ENCODE measurements around the gene FSHR. TPM values are rescaled to one million over a fixed set of nuclear protein-coding genes. Genes with fewer than 3 reads are reported as not detected.

FSHR gene
- total and polyA plus RNA-seq, 2 of the 8 experiments (the other 6 are each of a cell fraction or from before 2014, with no cell fraction given): not detected

DNA sequence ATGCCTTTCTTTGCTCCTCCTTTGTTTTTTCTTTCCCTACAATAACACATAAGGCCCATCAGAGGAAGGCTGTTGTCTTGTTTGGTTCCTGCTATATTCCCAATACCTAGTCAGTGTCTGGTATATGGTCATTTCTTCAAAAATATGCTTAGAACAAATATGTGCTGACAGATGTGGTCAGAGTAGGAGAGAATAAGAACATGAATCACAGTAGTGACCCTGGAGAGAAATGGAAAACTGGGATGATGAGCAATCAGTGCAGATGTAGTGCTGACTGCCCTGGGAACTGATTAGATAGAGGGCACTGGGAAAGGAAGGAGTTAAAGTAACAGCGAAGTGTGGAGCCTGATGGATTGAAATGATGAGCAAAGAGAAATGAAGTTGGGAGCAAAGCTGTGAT lies 209.4 kb downstream of the FSHR start:
- Histone ChIP-seq H4K5ac (ENCODE audit: insufficient read length, low read depth, low read length) (no peak overlapping the region), H3K4me1 (replicated peaks in 1 of 4; ENCODE audit: control insufficient read depth in 3 of 4, insufficient read depth in 4 of 4, low read length in 3 of 4) (0 out of 7 replicates have a peak, but pooled peaks cover 0 to 2% (median 0%) of the 10 kb centered on the region in 4 experiments), H3K79me2 (ENCODE audit: control insufficient read depth in 1 of 2, insufficient read depth in 2 of 2, low read length in 2 of 2) (no peaks in the 10 kb centered on the region), H3K27me3 (replicated peaks in 1 of 4; ENCODE audit: control insufficient read depth in 3 of 4, extremely low read depth in 1 of 4, insufficient read depth in 3 of 4, low read length in 3 of 4) (no peaks in the 10 kb centered on the region), H3K23ac (ENCODE audit: insufficient read length) (no peak overlapping the region), H3K9ac (replicated peaks in 1 of 4; ENCODE audit: extremely low read depth in 1 of 4, low read depth in 3 of 4, low read length in 3 of 4) (no peak overlapping the region), H3K56ac (replicated peaks; ENCODE audit: insufficient read length, low read depth, low read length) (no peak overlapping the region), H2BK15ac (ENCODE audit: low read length) (no peak overlapping the region), H2BK12ac (ENCODE audit: low read depth, low read length) (no peak overlapping the region), H3K9me3 (ENCODE audit: insufficient read depth in 2 of 2, low read depth in 1 of 2, low read length in 1 of 2) (no peaks in the 10 kb centered on the region), H2BK120ac (replicated peaks; ENCODE audit: low read depth, low read length) (no peak overlapping the region), H4K8ac (ENCODE audit: extremely low read depth, insufficient read depth, low read length) (no peak overlapping the region), H2BK5ac (ENCODE audit: low read depth, low read length) (no peak overlapping the region), H3K18ac (ENCODE audit: extremely low read depth, low read length) (no peak overlapping the region), H3K79me1 (ENCODE audit: low read depth, low read length) (no peaks in the 10 kb centered on the region), H4K20me1 (replicated peaks in 1 of 2; ENCODE audit: control insufficient read depth in 1 of 2, insufficient read depth in 2 of 2, low read length in 2 of 2) (no peaks in the 10 kb centered on the region), H2AFZ (ENCODE audit: low read length) (no peak overlapping the region), H3K23me2 (ENCODE audit: low read depth, low read length) (no peaks in the 10 kb centered on the region; the same call in 1 of the 2 replicates), H3K14ac (ENCODE audit: insufficient read length) (no peak overlapping the region), H3K4me2 (ENCODE audit: insufficient read depth in 1 of 2, low read depth in 2 of 2, low read length in 2 of 2) (no peak overlapping the region), H3K27ac (ENCODE audit: low read depth, low read length) (no peak overlapping the region), H3K36me3 (ENCODE audit: control insufficient read depth in 2 of 4, insufficient read depth in 4 of 4, low read length in 3 of 4) (no peaks in the 10 kb centered on the region), H3K4me3 (ENCODE audit: extremely low read depth in 1 of 4, insufficient read depth in 2 of 4, low read depth in 3 of 4, low read length in 4 of 4) (no peak overlapping the region), H2BK20ac (ENCODE audit: low read length) (no peak overlapping the region), H2AK5ac (ENCODE audit: low read depth, low read length) (no peak overlapping the region), H3K4ac (replicated peaks; ENCODE audit: insufficient read length, low read depth, low read length) (no peak overlapping the region), H4K91ac (replicated peaks; ENCODE audit: insufficient read length, low read length) (no peak overlapping the region)
- DNase-seq (ENCODE audit: low read depth in 1 of 2, low spot score in 2 of 2) (no peak), FAIRE-seq (no peak)
- no peak for TF ChIP-seq SRF (IDR thresholded peaks at IDR 0.05; ENCODE audit: low read depth, low read length)
- ChIA-PET CTCF (ENCODE audit: partially characterized antibody) (interaction anchor here (0.7 to 2.9 kb wide), 14 partner anchors 8 to 1457 kb away, joined by 3 to 13 read pairs (median 6); no protein-coding TSS in a partner anchor), POLR2A (ENCODE audit: partially characterized antibody) (no interaction called here)
- WGBS, 2 experiments (ENCODE audit: extremely low coverage in 1 of 2, insufficient coverage in 1 of 2, insufficient read length in 1 of 2, insufficient replicate concordance in 2 of 2, low coverage in 1 of 2, low lambda C conversion rate in 2 of 2, missing lambda C conversion rate in 1 of 2): 100% methylated on average over 1 of the region's 1 CpG; no CpG with 5 or more reads in 1 of the 2 experiments
